ENCODE data around the gene ANK2. TPM values are rescaled to one million over a fixed set of nuclear protein-coding genes. Genes with fewer than 3 reads are reported as not detected.

ANK2 gene
- total and polyA plus RNA-seq, 2 experiments from 2014 or later = 10.9 to 25.9 TPM

DNA sequence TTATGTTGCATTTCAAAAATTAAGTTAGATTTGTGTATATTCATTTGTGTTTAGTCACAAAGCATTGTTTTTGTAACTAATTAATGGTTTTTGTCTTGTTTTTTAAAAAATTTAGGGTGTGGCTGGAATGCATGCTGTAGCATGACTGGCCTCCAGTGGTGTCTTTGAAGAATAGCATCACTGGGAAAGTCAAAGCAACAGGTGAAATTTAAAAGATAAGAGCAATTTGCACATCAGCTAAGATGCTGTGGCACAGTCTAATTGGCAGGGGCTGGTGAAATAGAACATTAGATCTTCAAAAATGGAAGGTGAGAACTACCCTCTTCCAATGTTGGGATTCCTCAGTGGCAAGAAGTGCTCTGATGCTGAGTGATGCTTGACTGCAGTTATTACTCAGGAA is 45.3 kb downstream of the ANK2 start:
- no peaks in the 10 kb centered on the region for H3K27me3 ChIP-seq (replicated peaks; ENCODE audit: insufficient read depth)
- H3K9me3 ChIP-seq (ENCODE audit: low read depth) = no peaks in the 10 kb centered on the region
- no peaks in the 10 kb centered on the region for H4K20me1 ChIP-seq (ENCODE audit: insufficient read depth)
- no peaks in the 10 kb centered on the region for H3F3A ChIP-seq (ENCODE audit: insufficient read depth)
- no peaks in the 10 kb centered on the region for H3K79me2 ChIP-seq (ENCODE audit: insufficient read depth)
- in situ Hi-C loops (cut with MboI) = no loop called here
- no peaks in the 10 kb centered on the region for H3K9me2 ChIP-seq (ENCODE audit: insufficient read depth)
- no peaks in the 10 kb centered on the region for H3K4me1 ChIP-seq (ENCODE audit: insufficient read depth)
- no peak overlapping the region for H3K4me3 ChIP-seq
- DNase-seq = peak; percentile 61
- H3K27ac ChIP-seq = no peak overlapping the region
- 0 out of 2 replicates have a peak overlapping the region, but pooled peaks have one; percentile 13 for H2AFZ ChIP-seq
- no peaks in the 10 kb centered on the region for H3K36me3 ChIP-seq (ENCODE audit: low read depth)
- no peak overlapping the region for H3K4me2 ChIP-seq (ENCODE audit: unreplicated experiment)
- TF ChIP-seq EZH2phosphoT487 (IDR thresholded peaks at IDR 0.05; ENCODE audit: insufficient read depth, low read depth) (no peak), EZH2 (IDR thresholded peaks at IDR 0.05; ENCODE audit: insufficient read depth, poor library complexity, severe bottlenecking) (no peak)
- no peak overlapping the region for H3K9ac ChIP-seq

DNA sequence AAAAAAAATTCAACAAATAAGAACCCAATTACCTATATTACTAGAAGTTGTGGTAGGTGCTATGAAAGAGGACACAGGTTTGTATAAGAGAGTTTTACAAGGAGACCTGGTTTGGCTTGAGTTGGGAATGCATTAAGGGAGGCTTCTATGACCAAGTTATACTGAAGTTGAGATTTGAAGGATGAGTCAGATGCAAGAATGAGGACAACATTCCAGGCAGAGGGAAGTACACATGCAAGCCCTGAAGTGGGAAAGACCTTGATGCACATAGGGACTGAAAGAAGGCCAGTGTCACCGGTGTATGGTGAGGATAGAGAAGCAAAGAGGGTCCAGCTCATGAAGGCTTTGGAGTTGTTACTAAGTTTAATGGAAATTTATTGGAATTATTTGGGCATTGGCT is 52.2 kb downstream of the ANK2 start:
- no peaks in the 10 kb centered on the region for H3K9me2 ChIP-seq (ENCODE audit: insufficient read depth)
- H4K20me1 ChIP-seq (ENCODE audit: insufficient read depth) = no peaks in the 10 kb centered on the region
- DNase-seq = peak; percentile 65
- H3K4me3 ChIP-seq = no peak overlapping the region
- H3K9ac ChIP-seq = no peak overlapping the region
- H3K36me3 ChIP-seq (ENCODE audit: low read depth) = no peaks in the 10 kb centered on the region
- no peak overlapping the region for H2AFZ ChIP-seq
- H3K9me3 ChIP-seq (ENCODE audit: low read depth) = no peaks in the 10 kb centered on the region
- H3K27ac ChIP-seq = no peak overlapping the region
- peak overlapping the region; percentile 49 for H3K4me2 ChIP-seq (ENCODE audit: unreplicated experiment)
- TF ChIP-seq EZH2 (IDR thresholded peaks at IDR 0.05; ENCODE audit: insufficient read depth, poor library complexity, severe bottlenecking) = no peak
- no peak for TF ChIP-seq EZH2phosphoT487 (IDR thresholded peaks at IDR 0.05; ENCODE audit: insufficient read depth, low read depth)
- 82 to 93% methylated on average over 1 of the region's 1 CpG for WGBS, 2 experiments (ENCODE audit: low coverage in 1 of 2, low lambda C conversion rate in 2 of 2, missing lambda C conversion rate in 2 of 2)
- peaks cover 3% of the 10 kb centered on the region; the same call in 1 of the 2 replicates for H3F3A ChIP-seq (ENCODE audit: insufficient read depth)
- peaks cover 10% of the 10 kb centered on the region for H3K4me1 ChIP-seq (ENCODE audit: insufficient read depth)
- H3K79me2 ChIP-seq (ENCODE audit: insufficient read depth) = no peaks in the 10 kb centered on the region
- in situ Hi-C loops (cut with MboI) = loop anchor here (10.0 to 25.0 kb wide), 2 partner anchors 193 to 1286 kb away; no protein-coding TSS in a partner anchor
- no peaks in the 10 kb centered on the region for H3K27me3 ChIP-seq (replicated peaks; ENCODE audit: insufficient read depth)

DNA sequence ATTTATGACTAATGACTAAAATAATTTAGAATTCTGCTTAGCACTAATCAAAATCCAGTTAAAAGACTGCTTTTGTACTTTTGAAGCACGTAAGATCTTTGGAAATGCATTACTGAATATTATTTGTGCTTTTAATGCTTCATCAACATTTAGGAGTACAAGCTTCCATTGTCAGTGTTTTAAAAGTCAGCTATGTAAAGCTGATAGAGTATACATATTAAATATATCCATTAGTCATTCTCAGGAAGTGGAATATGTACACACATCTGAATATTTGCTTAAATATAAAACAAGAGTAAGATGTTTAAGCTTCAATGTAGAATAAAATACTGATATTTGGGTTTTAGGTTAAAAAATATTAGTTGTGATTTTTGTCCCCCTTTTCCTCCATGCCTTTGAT is 54.1 kb downstream of the ANK2 start:
- Histone ChIP-seq H3K9me3 (ENCODE audit: low read depth) (no peaks in the 10 kb centered on the region), H3K27me3 (replicated peaks; ENCODE audit: insufficient read depth) (no peaks in the 10 kb centered on the region), H4K20me1 (ENCODE audit: insufficient read depth) (no peaks in the 10 kb centered on the region), H3K4me3 (no peak overlapping the region), H3K9me2 (ENCODE audit: insufficient read depth) (no peaks in the 10 kb centered on the region), H3K36me3 (ENCODE audit: low read depth) (no peaks in the 10 kb centered on the region), H3K4me2 (ENCODE audit: unreplicated experiment) (no peak overlapping the region), H3K4me1 (ENCODE audit: insufficient read depth) (peaks cover 10% of the 10 kb centered on the region), H3F3A (ENCODE audit: insufficient read depth) (peaks cover 3% of the 10 kb centered on the region; the same call in 1 of the 2 replicates), H2AFZ (no peak overlapping the region), H3K79me2 (ENCODE audit: insufficient read depth) (no peaks in the 10 kb centered on the region), H3K27ac (no peak overlapping the region), H3K9ac (no peak overlapping the region)
- 89 to 100% methylated on average over 1 of the region's 1 CpG for WGBS, 2 experiments (ENCODE audit: low coverage in 1 of 2, low lambda C conversion rate in 2 of 2, missing lambda C conversion rate in 2 of 2)
- in situ Hi-C loops (cut with MboI) = loop anchor here (10.0 to 25.0 kb wide), 2 partner anchors 191 to 1284 kb away; no protein-coding TSS in a partner anchor
- TF ChIP-seq EZH2 (IDR thresholded peaks at IDR 0.05; ENCODE audit: insufficient read depth, poor library complexity, severe bottlenecking) = no peak
- no peak for TF ChIP-seq EZH2phosphoT487 (IDR thresholded peaks at IDR 0.05; ENCODE audit: insufficient read depth, low read depth)
- no peak for DNase-seq

DNA sequence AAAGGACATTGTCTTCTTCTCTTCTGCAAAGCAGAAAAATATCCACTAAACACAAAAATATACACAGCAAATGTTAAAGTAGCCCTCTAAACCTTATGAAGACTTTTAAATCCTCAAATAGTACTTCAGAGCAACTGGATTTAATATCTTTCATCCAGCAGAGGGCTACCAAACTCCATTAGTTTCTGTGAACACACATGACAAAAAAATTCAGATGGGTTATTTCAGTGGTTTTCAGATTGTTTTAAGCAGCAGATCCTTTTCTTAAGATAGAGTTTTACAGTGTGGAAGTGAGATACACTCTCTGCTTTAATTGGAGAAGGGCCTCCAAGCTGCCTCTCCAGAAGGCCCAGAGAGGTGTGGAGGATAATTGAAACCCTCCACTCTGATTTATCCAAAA is 56.7 kb downstream of the ANK2 start:
- DNase-seq = peak; percentile 77
- no peaks in the 10 kb centered on the region for H3K9me2 ChIP-seq (ENCODE audit: insufficient read depth)
- H3K27me3 ChIP-seq (replicated peaks; ENCODE audit: insufficient read depth) = no peaks in the 10 kb centered on the region
- TF ChIP-seq EZH2phosphoT487 (IDR thresholded peaks at IDR 0.05; ENCODE audit: insufficient read depth, low read depth) = no peak
- no peak for TF ChIP-seq EZH2 (IDR thresholded peaks at IDR 0.05; ENCODE audit: insufficient read depth, poor library complexity, severe bottlenecking)
- H3K4me1 ChIP-seq (ENCODE audit: insufficient read depth) = peaks cover 10% of the 10 kb centered on the region
- H3K4me2 ChIP-seq (ENCODE audit: unreplicated experiment) = no peak overlapping the region
- H3K27ac ChIP-seq = no peak overlapping the region
- peak overlapping the region; percentile 65 for H2AFZ ChIP-seq
- no peaks in the 10 kb centered on the region for H3K36me3 ChIP-seq (ENCODE audit: low read depth)
- no peaks in the 10 kb centered on the region for H4K20me1 ChIP-seq (ENCODE audit: insufficient read depth)
- no peaks in the 10 kb centered on the region for H3K9me3 ChIP-seq (ENCODE audit: low read depth)
- H3K79me2 ChIP-seq (ENCODE audit: insufficient read depth) = no peaks in the 10 kb centered on the region
- no peak overlapping the region for H3K9ac ChIP-seq
- in situ Hi-C loops (cut with MboI) = loop anchor here (10.0 to 25.0 kb wide), 2 partner anchors 189 to 1281 kb away; no protein-coding TSS in a partner anchor
- H3K4me3 ChIP-seq = no peak overlapping the region
- H3F3A ChIP-seq (ENCODE audit: insufficient read depth) = peaks cover 3% of the 10 kb centered on the region; the same call in 1 of the 2 replicates

All from GM23248 (cell line).